Endothelial cell of umbilical vein (primary cell): Measurements from ENCODE around the gene CADPS. TPM values are rescaled to one million over a fixed set of nuclear protein-coding genes. Genes with fewer than 3 reads are reported as not detected.

Experiments
- BruUV-seq: library from RNA; stranded (reverse); fragments of 400-500 nt; replicated peaks from 2 replicates; lab custom pipeline; 2021; lab: Mats Ljungman, UMichigan
- CTCF ChIA-PET: fragments of 300-600, 350-600 bp; sonication (Branson Sonifier 250); formaldehyde crosslinking; loops from one replicate; lab custom pipeline; 2021; ENCODE audit warnings: antibody characterized with exemption, inconsistent platforms; lab: Charles Lee
- POLR2A ChIA-PET: fragments of 300-600, 350-600 bp; sonication (Branson Sonifier 250); formaldehyde crosslinking; loops from one replicate; lab custom pipeline; 2021; ENCODE audit warnings: antibody characterized with exemption, inconsistent platforms; lab: Charles Lee
- DNase-seq: peaks from one replicate; pipeline ENCODE4 v3.0.0-alpha.2; 2011; ENCODE audit warnings: low read depth, low spot score
- FAIRE-seq: peaks from 2 replicates; lab custom pipeline; 2011; peaks lifted over from hg19 to GRCh38; lab: Jason Lieb, UNC
- H2AFZ ChIP-seq: 2 replicates; pipeline ENCODE4 v1.6.0; 2012; ENCODE audit warnings: low read depth, low read length, control low read depth, inconsistent platforms
- H3K27ac ChIP-seq: 2 replicates; pipeline ENCODE4 v1.5.1; 2011; ENCODE audit warnings: low read depth, mild to moderate bottlenecking, control low read depth, low read length, moderate library complexity; ENCODE audit not compliant: insufficient read depth
- H3K27me3 ChIP-seq, 2 experiments: 2 replicates each; pipeline versions ENCODE4 v1.6.0 to v1.6.1; 2011; ENCODE audit warnings: low read length in 2 of 2, mixed read lengths in 1 of 2; ENCODE audit not compliant: control insufficient read depth in 2 of 2, insufficient read depth in 2 of 2
- H3K36me3 ChIP-seq, 2 experiments: 2 replicates in 1 of 2; 3 replicates in 1 of 2; pipeline ENCODE4 v1.5.1; 2011; ENCODE audit warnings: low read length in 2 of 2, mild to moderate bottlenecking in 1 of 2, moderate library complexity in 1 of 2; ENCODE audit not compliant: control insufficient read depth in 2 of 2, insufficient read depth in 2 of 2; ENCODE audit errors: extremely low read depth in 1 of 2
- H3K4me1 ChIP-seq: 3 replicates; pipeline ENCODE4 v1.5.1; 2011; ENCODE audit warnings: mild to moderate bottlenecking, low read length; ENCODE audit not compliant: control insufficient read depth, insufficient read depth; ENCODE audit errors: extremely low read depth
- H3K4me2 ChIP-seq: 2 replicates; pipeline ENCODE4 v1.6.1; 2011; ENCODE audit warnings: low read length, control low read depth, mixed read lengths; ENCODE audit not compliant: insufficient read depth
- H3K4me3 ChIP-seq, 3 experiments: fragments of 200-600 bp in 1 of 3; sonication (generic), shearing (Covaris generic) in 1 of 3; replicated peaks in 1 of 3; 2 replicates each; pipeline ENCODE4 v1.5.1; 2011 to 2016; ENCODE audit warnings: control low read depth in 3 of 3, low read length in 3 of 3, mild to moderate bottlenecking in 2 of 3, inconsistent platforms in 1 of 3, low read depth in 1 of 3, moderate library complexity in 1 of 3; ENCODE audit not compliant: insufficient read depth in 1 of 3
- H3K79me2 ChIP-seq: 2 replicates; pipeline ENCODE4 v1.6.0; 2012; ENCODE audit warnings: low read length, inconsistent platforms; ENCODE audit not compliant: control insufficient read depth, insufficient read depth
- H3K9ac ChIP-seq: replicated peaks from 2 replicates; pipeline ENCODE3; 2011; ENCODE audit warnings: low read length, control low read depth; ENCODE audit not compliant: insufficient read depth; ENCODE audit errors: extremely low read depth
- H3K9me1 ChIP-seq: replicated peaks from 3 replicates; pipeline ENCODE4 v1.6.0; 2011; ENCODE audit warnings: mild to moderate bottlenecking, low read length; ENCODE audit not compliant: control insufficient read depth, insufficient read depth; ENCODE audit errors: extremely low read depth
- H3K9me3 ChIP-seq: replicated peaks from 2 replicates; pipeline ENCODE4 v1.5.1; 2012; ENCODE audit warnings: low read length, inconsistent platforms; ENCODE audit not compliant: control insufficient read depth, insufficient read depth
- H4K20me1 ChIP-seq: replicated peaks from 2 replicates; pipeline ENCODE3; 2011; ENCODE audit warnings: mild to moderate bottlenecking, low read length; ENCODE audit not compliant: control insufficient read depth, insufficient read depth; ENCODE audit errors: extremely low read depth
- GATA2 ChIP-seq: IDR thresholded peaks from 2 replicates; pipeline ENCODE4 v1.7.0; 2011; ENCODE audit warnings: low read depth, mild to moderate bottlenecking, moderate library complexity, mixed read lengths, low read length; ENCODE audit not compliant: insufficient read length, insufficient read depth
- dilution Hi-C: fragments of 300-500 bp; cut with MboI; formaldehyde crosslinking; loops from one replicate; pipeline ENCODE4 v1.15.0; 2019; ENCODE audit warnings: low sequenced_read_pairs; ENCODE audit not compliant: extremely low pct_ligation_motif_present
- intact Hi-C: fragments of 100-400 bp; cut with micrococcal nuclease; formaldehyde crosslinking; loops from one replicate; pipeline ENCODE4 v1.10.0; 2022
- polyA plus RNA-seq, 4 experiments: library from polyadenylated mRNA; depleted of rRNA in 3 of 4; stranded (reverse) in 3 of 4; unstranded in 1 of 4; fragments of >200 nt; gene quantifications; 2 replicates each; pipeline versions ENCODE4 v1.2.1 to v1.2.3, GENCODE V29; 2011 to 2012; ENCODE audit warnings: missing spikeins in 1 of 4
- total RNA-seq: library from RNA; stranded (reverse); gene quantifications from 2 replicates; pipeline ENCODE4 v1.2.3, GENCODE V29; 2021
- TF ChIP-seq, protein P1 (sequence below): IDR thresholded peaks from 2 replicates; pipeline ENCODE4 v1.6.1; 2011; ENCODE audit not compliant: insufficient read depth, insufficient read length
- TF ChIP-seq, protein P2 (sequence below), 2 donors: IDR thresholded peaks; 1 replicate in 1 of 2; 2 replicates in 1 of 2; pipeline ENCODE4 v1.5.1; 2011; ENCODE audit warnings: low read length in 2 of 2, mild to moderate bottlenecking in 2 of 2, moderate library complexity in 2 of 2, control low read depth in 1 of 2, inconsistent platforms in 1 of 2, low read depth in 1 of 2; ENCODE audit not compliant: insufficient read depth in 1 of 2; ENCODE audit errors: extremely low read depth in 1 of 2

The CADPS gene
- total and polyA plus RNA-seq, 2 donors (not counting 3 experiments of a cell fraction or from before 2014, with no cell fraction given), result not detected

GRCh38 chr3:62559831-62560445 lies 315.3 kb downstream of the CADPS start:
- CTCF ChIA-PET, result interaction anchor here (0.5 to 2.8 kb wide), 28 partner anchors 10 to 1259 kb away, joined by 3 to 23 read pairs (median 5); partner anchors contain the start of gene C3orf49
- no TSS peak for BruUV-seq
- TF ChIP-seq, protein P1, sequence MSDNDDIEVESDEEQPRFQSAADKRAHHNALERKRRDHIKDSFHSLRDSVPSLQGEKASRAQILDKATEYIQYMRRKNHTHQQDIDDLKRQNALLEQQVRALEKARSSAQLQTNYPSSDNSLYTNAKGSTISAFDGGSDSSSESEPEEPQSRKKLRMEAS, result no peak
- TF ChIP-seq, protein P2, sequence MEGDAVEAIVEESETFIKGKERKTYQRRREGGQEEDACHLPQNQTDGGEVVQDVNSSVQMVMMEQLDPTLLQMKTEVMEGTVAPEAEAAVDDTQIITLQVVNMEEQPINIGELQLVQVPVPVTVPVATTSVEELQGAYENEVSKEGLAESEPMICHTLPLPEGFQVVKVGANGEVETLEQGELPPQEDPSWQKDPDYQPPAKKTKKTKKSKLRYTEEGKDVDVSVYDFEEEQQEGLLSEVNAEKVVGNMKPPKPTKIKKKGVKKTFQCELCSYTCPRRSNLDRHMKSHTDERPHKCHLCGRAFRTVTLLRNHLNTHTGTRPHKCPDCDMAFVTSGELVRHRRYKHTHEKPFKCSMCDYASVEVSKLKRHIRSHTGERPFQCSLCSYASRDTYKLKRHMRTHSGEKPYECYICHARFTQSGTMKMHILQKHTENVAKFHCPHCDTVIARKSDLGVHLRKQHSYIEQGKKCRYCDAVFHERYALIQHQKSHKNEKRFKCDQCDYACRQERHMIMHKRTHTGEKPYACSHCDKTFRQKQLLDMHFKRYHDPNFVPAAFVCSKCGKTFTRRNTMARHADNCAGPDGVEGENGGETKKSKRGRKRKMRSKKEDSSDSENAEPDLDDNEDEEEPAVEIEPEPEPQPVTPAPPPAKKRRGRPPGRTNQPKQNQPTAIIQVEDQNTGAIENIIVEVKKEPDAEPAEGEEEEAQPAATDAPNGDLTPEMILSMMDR (IDR thresholded peaks at IDR 0.05; ENCODE audit: extremely low read depth in 1 of 2, insufficient read depth in 1 of 2, low read depth in 1 of 2, low read length in 2 of 2), result peak; percentile 20 to 50
- Histone ChIP-seq H3K79me2 (no peaks in the 10 kb centered on the region), H4K20me1 (no peaks in the 10 kb centered on the region), H3K9me3 (no peaks in the 10 kb centered on the region), H3K36me3 (no peaks in the 10 kb centered on the region), H2AFZ (peak overlapping the region; percentile 2), H3K9me1 (no peaks in the 10 kb centered on the region), H3K27ac (no peak overlapping the region), H3K27me3 (no peaks in the 10 kb centered on the region), H3K4me1 (peaks cover 22% of the 10 kb centered on the region), H3K4me3 (no peak overlapping the region), H3K9ac (no peak overlapping the region), H3K4me2 (no peak overlapping the region)
- POLR2A ChIA-PET, result interaction anchor here (0.9 kb wide), 1 partner anchor 27 kb away, joined by 3 read pairs; no protein-coding TSS in a partner anchor
- FAIRE-seq (peak; percentile 44), DNase-seq (peak; percentile 43)
- dilution Hi-C loops, result no loop called here
- intact Hi-C loops, result loop anchor here (5.0 kb wide), 1 partner anchor 243 kb away; no protein-coding TSS in a partner anchor

DNA sequence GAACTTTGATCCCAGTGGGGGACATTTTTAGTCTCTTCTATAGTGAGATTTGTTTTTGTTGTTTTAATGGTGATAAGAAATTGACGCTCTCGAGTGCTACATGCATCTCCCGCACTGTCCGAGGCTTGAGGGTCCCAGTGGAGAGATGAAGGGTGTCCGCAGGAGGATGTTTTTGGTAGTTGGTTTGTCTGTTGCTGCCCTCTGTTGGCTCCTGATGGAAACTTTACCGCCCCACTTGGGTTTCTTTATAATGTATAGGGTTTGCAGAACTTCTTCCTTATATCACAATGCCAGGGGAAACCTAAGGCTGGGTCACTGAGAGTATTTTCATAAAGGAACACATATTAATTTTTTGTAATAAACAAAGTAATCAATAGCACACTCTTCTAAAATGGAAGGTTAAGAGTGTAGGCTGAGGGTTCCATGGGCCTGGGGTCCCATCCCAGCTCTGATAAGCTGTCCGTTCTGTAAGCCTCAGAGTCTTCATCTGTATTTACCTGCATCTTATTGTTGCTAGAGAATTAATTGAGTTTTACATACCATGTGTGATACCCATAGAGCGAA lies 316.6 kb downstream of the CADPS start:
- BruUV-seq, result no TSS peak
- dilution Hi-C loops, result no loop called here
- FAIRE-seq, result no peak
- H2AFZ ChIP-seq, result no peak overlapping the region
- TF ChIP-seq, protein P2 (IDR thresholded peaks at IDR 0.05; ENCODE audit: extremely low read depth in 1 of 2, insufficient read depth in 1 of 2, low read depth in 1 of 2, low read length in 2 of 2), result peak; percentile 50 to 58
- no peak for TF ChIP-seq GATA2
- H3K4me2 ChIP-seq, result no peak overlapping the region
- no peak overlapping the region for H3K9ac ChIP-seq
- ChIA-PET POLR2A (no interaction called here), CTCF (interaction anchor here (0.7 to 2.8 kb wide), 8 partner anchors 29 to 229 kb away, joined by 3 to 23 read pairs (median 11); no protein-coding TSS in a partner anchor)
- no peaks in the 10 kb centered on the region for H3K36me3 ChIP-seq
- no peaks in the 10 kb centered on the region for H3K9me1 ChIP-seq
- H3K27ac ChIP-seq, result no peak overlapping the region
- intact Hi-C loops, result loop anchor here (1.0 kb wide), 3 partner anchors 65 to 357 kb away; no protein-coding TSS in a partner anchor
- DNase-seq, result peak; percentile 29
- no peaks in the 10 kb centered on the region for H3K27me3 ChIP-seq
- H3K9me3 ChIP-seq, result no peaks in the 10 kb centered on the region
- no peak overlapping the region for H3K4me3 ChIP-seq
- H4K20me1 ChIP-seq, result no peaks in the 10 kb centered on the region
- H3K79me2 ChIP-seq, result no peaks in the 10 kb centered on the region
- H3K4me1 ChIP-seq, result peaks cover 22% of the 10 kb centered on the region
